Nephron (organoid): ENCODE measurements around the gene CHMP2B.

ENCODE experiments used
- H3K27ac Mint-ChIP-seq, 3 experiments: 2 replicates each; pipeline ENCODE4 v1.8.0; 2020; ENCODE audit warnings: mixed read lengths in 3 of 3, mild to moderate bottlenecking in 2 of 3, moderate library complexity in 1 of 3
- H3K27me3 Mint-ChIP-seq: 2 replicates; pipeline ENCODE4 v1.8.0; 2021; ENCODE audit warnings: low read depth, mild to moderate bottlenecking, moderate library complexity, mixed read lengths
- H3K36me3 Mint-ChIP-seq: 2 replicates; pipeline ENCODE4 v1.8.0; 2020; ENCODE audit warnings: low read depth, mixed read lengths
- H3K4me1 Mint-ChIP-seq: 2 replicates; pipeline ENCODE4 v1.8.0; 2020; ENCODE audit warnings: mixed read lengths
- H3K4me3 Mint-ChIP-seq, 3 experiments: 2 replicates each; pipeline ENCODE4 v1.8.0; 2020; ENCODE audit warnings: mild to moderate bottlenecking in 3 of 3, mixed read lengths in 3 of 3, moderate library complexity in 2 of 3
- H3K9me3 Mint-ChIP-seq: 2 replicates; pipeline ENCODE4 v1.8.0; 2020; ENCODE audit warnings: mixed read lengths
- CTCF ChIP-seq, 3 experiments: fragments of 200-600 bp; sonication (generic); IDR thresholded peaks; one replicate each; pipeline ENCODE4 v1.5.0; 2021; ENCODE audit warnings: antibody characterized with exemption in 3 of 3; ENCODE audit not compliant: unreplicated experiment in 3 of 3

The CHMP2B gene, protein sequence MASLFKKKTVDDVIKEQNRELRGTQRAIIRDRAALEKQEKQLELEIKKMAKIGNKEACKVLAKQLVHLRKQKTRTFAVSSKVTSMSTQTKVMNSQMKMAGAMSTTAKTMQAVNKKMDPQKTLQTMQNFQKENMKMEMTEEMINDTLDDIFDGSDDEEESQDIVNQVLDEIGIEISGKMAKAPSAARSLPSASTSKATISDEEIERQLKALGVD

DNA sequence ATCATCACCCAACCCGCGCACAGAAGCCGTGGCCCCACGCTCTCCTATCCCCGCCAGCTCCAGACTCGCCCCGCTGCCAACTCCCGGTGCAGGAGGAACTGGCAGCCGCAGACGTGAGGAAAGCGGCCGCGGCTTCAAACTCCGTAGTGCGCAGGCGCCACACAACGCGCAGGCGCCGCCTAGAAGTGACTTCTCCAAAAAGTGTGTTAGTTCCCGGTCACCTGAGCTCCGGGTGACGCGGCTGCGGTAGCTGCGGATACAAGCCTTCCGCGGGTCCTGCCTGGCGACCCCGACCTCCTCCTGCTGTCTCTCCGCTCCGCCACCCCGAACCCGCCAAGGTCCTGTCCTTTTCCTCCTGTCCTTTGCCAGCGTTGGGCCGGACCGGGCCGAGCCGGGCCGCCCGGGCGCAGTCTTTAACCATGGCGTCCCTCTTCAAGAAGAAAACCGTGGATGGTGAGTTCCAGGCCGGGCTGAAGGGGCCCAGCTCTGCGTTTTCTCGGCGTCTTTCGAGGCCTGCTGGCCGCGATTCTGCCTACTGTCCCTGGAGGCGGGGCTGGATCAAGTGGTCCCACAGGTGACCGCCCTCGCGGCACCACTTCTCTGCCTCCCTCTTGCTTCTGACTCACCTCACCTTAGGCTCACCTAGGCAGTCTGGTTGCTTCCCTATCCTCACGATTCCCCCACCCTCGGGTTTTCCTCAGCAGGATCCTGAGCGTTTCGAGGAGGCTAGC lies at the start of gene CHMP2B:
Gene CHMP2B (plus strand): TSS at position 206 of the 731 bp plus-strand sequence. CDS start 214 bp downstream, at position 420.
- Mint-ChIP-seq H3K4me1 (peaks cover 37% of the 10 kb centered on the region), H3K9me3 (no peaks in the 10 kb centered on the region), H3K4me3 (peak within 1 kb of the TSS; percentile 98 to 100 (median 98)), H3K36me3 (peaks cover 6% of the 10 kb centered on the region), H3K27me3 (no peaks in the 10 kb centered on the region), H3K27ac (peak within 1 kb of the TSS; percentile 93 to 99 (median 97))
- TF ChIP-seq CTCF (IDR thresholded peaks at IDR 0.05; ENCODE audit: unreplicated experiment in 3 of 3) = no peak

GRCh38 chr3:87179642-87180041 lies 47.5 kb upstream of the CHMP2B start:
- TF ChIP-seq CTCF (IDR thresholded peaks at IDR 0.05; ENCODE audit: unreplicated experiment in 3 of 3) = no peak
- H3K36me3 Mint-ChIP-seq = no peaks in the 10 kb centered on the region
- H3K4me1 Mint-ChIP-seq = peaks cover 5% of the 10 kb centered on the region
- H3K9me3 Mint-ChIP-seq = no peaks in the 10 kb centered on the region
- peaks cover 3% of the 10 kb centered on the region for H3K27me3 Mint-ChIP-seq
- H3K4me3 Mint-ChIP-seq = no peak overlapping the region
- no peak overlapping the region for H3K27ac Mint-ChIP-seq

- Mint-ChIP-seq H3K4me1 (no peaks in the 10 kb centered on the region), H3K4me3 (no peak overlapping the region), H3K27me3 (peaks cover 5% of the 10 kb centered on the region), H3K36me3 (no peaks in the 10 kb centered on the region), H3K9me3 (no peaks in the 10 kb centered on the region), H3K27ac (no peak overlapping the region)
- no peak for TF ChIP-seq CTCF (IDR thresholded peaks at IDR 0.05; ENCODE audit: unreplicated experiment in 3 of 3)
Measured at GRCh38 chr3:87181551-87181950, 45.6 kb upstream of the CHMP2B start.

DNA sequence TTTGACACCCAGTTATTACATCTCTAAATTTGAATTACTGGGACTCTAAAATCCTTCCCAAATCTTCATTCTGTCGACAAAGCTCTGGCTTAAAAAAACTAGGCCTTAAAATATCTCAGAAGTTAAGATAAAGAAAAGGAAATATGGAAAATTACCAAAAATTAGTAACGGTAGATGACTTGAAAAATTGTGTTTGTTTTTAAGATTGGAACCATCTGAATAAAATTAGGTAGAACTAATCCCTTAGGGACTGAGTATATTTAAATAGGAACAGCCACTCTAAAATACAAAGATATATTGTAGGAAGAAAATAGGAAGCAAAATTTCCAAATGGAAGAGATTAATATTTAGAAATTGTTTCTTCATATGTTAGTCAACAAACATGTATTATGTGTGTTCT lies 45.1 kb upstream of the CHMP2B start:
- H3K4me1 Mint-ChIP-seq = no peaks in the 10 kb centered on the region
- peaks cover 3% of the 10 kb centered on the region for H3K27me3 Mint-ChIP-seq
- no peak for TF ChIP-seq CTCF (IDR thresholded peaks at IDR 0.05; ENCODE audit: unreplicated experiment in 3 of 3)

DNA sequence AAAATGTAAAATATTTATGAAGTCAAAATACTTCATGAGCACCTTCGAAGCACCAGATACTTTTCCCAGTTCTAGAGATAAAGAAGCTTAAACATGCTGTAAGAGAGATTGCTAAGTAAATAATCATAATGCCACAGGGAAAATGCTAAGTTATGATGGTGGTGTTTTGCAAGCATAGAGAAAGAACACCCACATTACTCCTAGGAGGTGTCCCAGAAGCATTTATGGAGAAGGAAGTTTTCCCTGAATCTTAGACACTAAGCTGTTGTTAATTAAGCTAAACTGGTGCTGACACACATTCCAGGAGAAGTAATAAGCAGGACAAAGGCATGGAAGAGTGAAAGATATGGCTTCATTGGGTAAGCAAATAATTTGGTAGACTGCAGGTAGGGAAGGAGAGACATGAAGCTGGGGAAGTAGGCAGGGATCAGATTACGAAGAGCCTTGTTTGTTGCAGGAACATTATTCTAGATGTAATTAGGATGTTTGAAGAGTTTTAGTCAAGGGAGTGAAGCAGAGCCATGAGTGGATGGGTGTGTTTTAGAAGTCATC lies 40.4 kb upstream of the CHMP2B start:
- peaks cover 3% of the 10 kb centered on the region for H3K27me3 Mint-ChIP-seq
- no peaks in the 10 kb centered on the region for H3K4me1 Mint-ChIP-seq
- H3K27ac Mint-ChIP-seq = no peak overlapping the region
- TF ChIP-seq CTCF (IDR thresholded peaks at IDR 0.05; ENCODE audit: unreplicated experiment in 3 of 3) = no peak
- no peaks in the 10 kb centered on the region for H3K36me3 Mint-ChIP-seq
- H3K4me3 Mint-ChIP-seq = no peak overlapping the region
- H3K9me3 Mint-ChIP-seq = no peaks in the 10 kb centered on the region

More for the DNA sequence above, 45.1 kb upstream of the CHMP2B start:
- Mint-ChIP-seq H3K9me3 (no peaks in the 10 kb centered on the region), H3K27ac (no peak overlapping the region), H3K4me3 (no peak overlapping the region), H3K36me3 (no peaks in the 10 kb centered on the region)
